ENCODE data around the gene BCO2.
"Not testable (repeated sequence)": the region's sequence is repeated elsewhere in the genome, so short reads cannot be mapped to it uniquely, and the experiment has no call there.

Gene BCO2

GRCh38 chr11:112182867-112183266 lies 7.6 kb downstream of the BCO2 start:
- TF ChIP-seq CTCF (IDR thresholded peaks at IDR 0.05; ENCODE audit: extremely low read depth, missing control alignments): no peak

GRCh38 chr11:112185883-112186282 lies 10.6 kb downstream of the BCO2 start:
- DNase-seq (ENCODE audit: low spot score): no peak
- no peak for TF ChIP-seq CTCF (IDR thresholded peaks at IDR 0.05; ENCODE audit: extremely low read depth, missing control alignments)

More at GRCh38 chr11:112182867-112183266, 7.6 kb downstream of the BCO2 start:
- DNase-seq (ENCODE audit: low spot score): no peak

- no peak for DNase-seq (ENCODE audit: low spot score)
- TF ChIP-seq CTCF (IDR thresholded peaks at IDR 0.05; ENCODE audit: extremely low read depth, missing control alignments): no peak
Observed at GRCh38 chr11:112186304-112186703, 11.0 kb downstream of the BCO2 start.

- DNase-seq (ENCODE audit: low spot score): not testable (repeated sequence)
Observed at GRCh38 chr11:112195113-112195512, 19.8 kb downstream of the BCO2 start.

- DNase-seq (ENCODE audit: low spot score): no peak
- no peak for TF ChIP-seq CTCF (IDR thresholded peaks at IDR 0.05; ENCODE audit: extremely low read depth, missing control alignments)
Observed at GRCh38 chr11:112195951-112196351, 20.6 kb downstream of the BCO2 start.

- no peak for TF ChIP-seq CTCF (IDR thresholded peaks at IDR 0.05; ENCODE audit: extremely low read depth, missing control alignments)
- no peak for DNase-seq (ENCODE audit: low spot score)
Observed at GRCh38 chr11:112196519-112197087, 21.3 kb downstream of the BCO2 start.

- DNase-seq (ENCODE audit: low spot score): not testable (repeated sequence)
Observed at GRCh38 chr11:112199101-112199500, 23.8 kb downstream of the BCO2 start.

GRCh38 chr11:112200252-112200651 lies 24.9 kb downstream of the BCO2 start:
- DNase-seq (ENCODE audit: low spot score): no peak
- no peak for TF ChIP-seq CTCF (IDR thresholded peaks at IDR 0.05; ENCODE audit: extremely low read depth, missing control alignments)

Measured in GM20000 (cell line).